ENCODE results near the gene UBE2I. TPM values are rescaled to one million over a fixed set of nuclear protein-coding genes. Genes with fewer than 3 reads are reported as not detected.

UBE2I gene
- total RNA-seq, 1 experiment from 2014 or later: 212 TPM

- TF ChIP-seq ZFX (IDR thresholded peaks at IDR 0.05) (no peak), ZNF274 (IDR thresholded peaks at IDR 0.05; ENCODE audit: low read depth, low read length) (no peak), JUND (IDR thresholded peaks at IDR 0.05) (no peak)
These were observed 49.7 kb upstream of the UBE2I start (continued) for GRCh38 chr16:1259760-1260068.

- Histone ChIP-seq H3K9me2 (ENCODE audit: insufficient read depth) (no peaks in the 10 kb centered on the region), H3K36me3 (ENCODE audit: control insufficient read depth in 1 of 2, insufficient read depth in 2 of 2, low read length in 2 of 2) (no peaks in the 10 kb centered on the region), H3K9ac (ENCODE audit: low read length) (no peak overlapping the region), H3K4me1 (ENCODE audit: control insufficient read depth in 1 of 2, insufficient read depth in 2 of 2, low read length in 2 of 2) (peaks cover 4 to 13% of the 10 kb centered on the region in 2 experiments; a peak in 3 of 4 replicates), H3K9me3 (ENCODE audit: control insufficient read depth in 1 of 2, insufficient read depth in 1 of 2, low read depth in 1 of 2, low read length in 2 of 2) (no peaks in the 10 kb centered on the region; a peak in 1 of 4 replicates), H3K27ac (ENCODE audit: low read depth, low read length) (no peak overlapping the region), H4K20me1 (ENCODE audit: insufficient read depth) (no peaks in the 10 kb centered on the region), H3K4me2 (ENCODE audit: low read length) (no peak overlapping the region), H3K4me3 (replicated peaks in 1 of 2; ENCODE audit: low read depth in 1 of 2, low read length in 2 of 2) (no peak overlapping the region), H2AFZ (ENCODE audit: low read depth, low read length, poor library complexity, severe bottlenecking) (no peak overlapping the region), H3K79me2 (ENCODE audit: insufficient read depth, low read length) (no peaks in the 10 kb centered on the region), H3K27me3 (ENCODE audit: insufficient read depth, low read length) (peaks cover 4% of the 10 kb centered on the region; the same call in 1 of the 2 replicates)
- no TSS peak for BruUV-seq (replicated peaks)
- ChIA-PET RAD21 (ENCODE audit: low non-redundant PET in 1 of 2, low total read pairs in 2 of 2, uncharacterized antibody in 2 of 2, unreplicated experiment in 2 of 2) (no interaction called here), CTCF (no interaction called here), POLR2A (no interaction called here)
- intact Hi-C loops (cut with micrococcal nuclease): no loop called here
- no peak for ATAC-seq
- DNase-seq (ENCODE audit: low read depth, low spot score): no peak
- TF ChIP-seq CTCF (IDR thresholded peaks at IDR 0.05 in 2 of 3, conservative IDR thresholded peaks at IDR 0.05 in 1 of 3; ENCODE audit: borderline replicate concordance in 1 of 3, insufficient read depth in 1 of 3, low read depth in 2 of 3, low read length in 2 of 3) (no peak), ZNF274 (IDR thresholded peaks at IDR 0.05; ENCODE audit: low read depth, low read length) (no peak), EZH2phosphoT487 (IDR thresholded peaks at IDR 0.05; ENCODE audit: borderline replicate concordance) (no peak), FOSL1 (IDR thresholded peaks at IDR 0.05; ENCODE audit: low read depth) (no peak), ELF1 (IDR thresholded peaks at IDR 0.05; ENCODE audit: borderline replicate concordance, low read depth) (no peak), RAD21 (IDR thresholded peaks at IDR 0.05; ENCODE audit: low read depth) (no peak), SIN3A (IDR thresholded peaks at IDR 0.05; ENCODE audit: low read depth) (no peak), TCF7L2 (IDR thresholded peaks at IDR 0.05; ENCODE audit: borderline replicate concordance, extremely low read depth, insufficient read depth, insufficient read length) (no peak), SRF (IDR thresholded peaks at IDR 0.05; ENCODE audit: low read depth) (no peak), SP1 (IDR thresholded peaks at IDR 0.05; ENCODE audit: low read depth) (no peak), EGR1 (IDR thresholded peaks at IDR 0.05; ENCODE audit: low read depth) (no peak), CEBPB (IDR thresholded peaks at IDR 0.05; ENCODE audit: low read depth) (no peak), JUND (IDR thresholded peaks at IDR 0.05) (no peak), YY1 (IDR thresholded peaks at IDR 0.05; ENCODE audit: extremely low read depth, insufficient replicate concordance, low read depth, low read length) (no peak), POLR2A (IDR thresholded peaks at IDR 0.05; ENCODE audit: borderline replicate concordance, extremely low read depth, insufficient read depth, insufficient read length) (no peak)
- TF ChIP-seq, protein P1, sequence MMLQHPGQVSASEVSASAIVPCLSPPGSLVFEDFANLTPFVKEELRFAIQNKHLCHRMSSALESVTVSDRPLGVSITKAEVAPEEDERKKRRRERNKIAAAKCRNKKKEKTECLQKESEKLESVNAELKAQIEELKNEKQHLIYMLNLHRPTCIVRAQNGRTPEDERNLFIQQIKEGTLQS (IDR thresholded peaks at IDR 0.05): no peak
- TF ChIP-seq, protein P2, sequence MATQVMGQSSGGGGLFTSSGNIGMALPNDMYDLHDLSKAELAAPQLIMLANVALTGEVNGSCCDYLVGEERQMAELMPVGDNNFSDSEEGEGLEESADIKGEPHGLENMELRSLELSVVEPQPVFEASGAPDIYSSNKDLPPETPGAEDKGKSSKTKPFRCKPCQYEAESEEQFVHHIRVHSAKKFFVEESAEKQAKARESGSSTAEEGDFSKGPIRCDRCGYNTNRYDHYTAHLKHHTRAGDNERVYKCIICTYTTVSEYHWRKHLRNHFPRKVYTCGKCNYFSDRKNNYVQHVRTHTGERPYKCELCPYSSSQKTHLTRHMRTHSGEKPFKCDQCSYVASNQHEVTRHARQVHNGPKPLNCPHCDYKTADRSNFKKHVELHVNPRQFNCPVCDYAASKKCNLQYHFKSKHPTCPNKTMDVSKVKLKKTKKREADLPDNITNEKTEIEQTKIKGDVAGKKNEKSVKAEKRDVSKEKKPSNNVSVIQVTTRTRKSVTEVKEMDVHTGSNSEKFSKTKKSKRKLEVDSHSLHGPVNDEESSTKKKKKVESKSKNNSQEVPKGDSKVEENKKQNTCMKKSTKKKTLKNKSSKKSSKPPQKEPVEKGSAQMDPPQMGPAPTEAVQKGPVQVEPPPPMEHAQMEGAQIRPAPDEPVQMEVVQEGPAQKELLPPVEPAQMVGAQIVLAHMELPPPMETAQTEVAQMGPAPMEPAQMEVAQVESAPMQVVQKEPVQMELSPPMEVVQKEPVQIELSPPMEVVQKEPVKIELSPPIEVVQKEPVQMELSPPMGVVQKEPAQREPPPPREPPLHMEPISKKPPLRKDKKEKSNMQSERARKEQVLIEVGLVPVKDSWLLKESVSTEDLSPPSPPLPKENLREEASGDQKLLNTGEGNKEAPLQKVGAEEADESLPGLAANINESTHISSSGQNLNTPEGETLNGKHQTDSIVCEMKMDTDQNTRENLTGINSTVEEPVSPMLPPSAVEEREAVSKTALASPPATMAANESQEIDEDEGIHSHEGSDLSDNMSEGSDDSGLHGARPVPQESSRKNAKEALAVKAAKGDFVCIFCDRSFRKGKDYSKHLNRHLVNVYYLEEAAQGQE (IDR thresholded peaks at IDR 0.05; ENCODE audit: low read depth): no peak
- TF ChIP-seq, protein P3, sequence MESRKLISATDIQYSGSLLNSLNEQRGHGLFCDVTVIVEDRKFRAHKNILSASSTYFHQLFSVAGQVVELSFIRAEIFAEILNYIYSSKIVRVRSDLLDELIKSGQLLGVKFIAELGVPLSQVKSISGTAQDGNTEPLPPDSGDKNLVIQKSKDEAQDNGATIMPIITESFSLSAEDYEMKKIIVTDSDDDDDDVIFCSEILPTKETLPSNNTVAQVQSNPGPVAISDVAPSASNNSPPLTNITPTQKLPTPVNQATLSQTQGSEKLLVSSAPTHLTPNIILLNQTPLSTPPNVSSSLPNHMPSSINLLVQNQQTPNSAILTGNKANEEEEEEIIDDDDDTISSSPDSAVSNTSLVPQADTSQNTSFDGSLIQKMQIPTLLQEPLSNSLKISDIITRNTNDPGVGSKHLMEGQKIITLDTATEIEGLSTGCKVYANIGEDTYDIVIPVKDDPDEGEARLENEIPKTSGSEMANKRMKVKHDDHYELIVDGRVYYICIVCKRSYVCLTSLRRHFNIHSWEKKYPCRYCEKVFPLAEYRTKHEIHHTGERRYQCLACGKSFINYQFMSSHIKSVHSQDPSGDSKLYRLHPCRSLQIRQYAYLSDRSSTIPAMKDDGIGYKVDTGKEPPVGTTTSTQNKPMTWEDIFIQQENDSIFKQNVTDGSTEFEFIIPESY (IDR thresholded peaks at IDR 0.05; ENCODE audit: extremely low read depth, insufficient replicate concordance, low read length): no peak
These were observed 49.2 kb upstream of the UBE2I start for GRCh38 chr16:1260101-1260680.

Measured in HCT116 (cell line).